WTC11 (cell line): ENCODE data around the gene GJE1.

Source experiments
- TF ChIP-seq, protein P1 (sequence below): fragments of 200-600 bp; IDR thresholded peaks from 2 replicates; pipeline ENCODE4 v1.8.0; 2022; ENCODE audit warnings: antibody characterized with exemption
- TF ChIP-seq, protein P2 (sequence below): sonication (generic); formaldehyde crosslinking; IDR thresholded peaks from 2 replicates; pipeline ENCODE4 v1.8.1; 2023; ENCODE audit warnings: mild to moderate bottlenecking, missing genetic modification reagents, borderline replicate concordance

DNA sequence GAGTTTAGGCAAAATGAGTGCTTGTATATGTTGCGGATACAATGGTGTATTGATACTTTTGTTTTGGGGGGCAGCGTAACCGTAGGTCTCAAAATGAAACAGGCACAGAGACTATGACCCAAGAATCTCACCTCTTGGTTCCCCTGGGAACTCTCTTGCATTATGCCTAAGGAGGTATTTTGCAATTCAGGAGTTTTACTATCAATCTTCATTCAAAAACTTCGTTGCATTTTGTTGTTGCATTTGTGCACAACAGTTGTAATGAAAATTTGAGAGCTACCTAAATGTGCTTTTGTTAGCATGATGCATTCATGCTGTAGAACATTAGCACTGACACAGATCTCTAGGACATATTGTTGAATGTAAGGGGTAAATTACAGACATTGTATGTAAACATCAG, 32.5 kb downstream of the GJE1 start:
- TF ChIP-seq, protein P1, sequence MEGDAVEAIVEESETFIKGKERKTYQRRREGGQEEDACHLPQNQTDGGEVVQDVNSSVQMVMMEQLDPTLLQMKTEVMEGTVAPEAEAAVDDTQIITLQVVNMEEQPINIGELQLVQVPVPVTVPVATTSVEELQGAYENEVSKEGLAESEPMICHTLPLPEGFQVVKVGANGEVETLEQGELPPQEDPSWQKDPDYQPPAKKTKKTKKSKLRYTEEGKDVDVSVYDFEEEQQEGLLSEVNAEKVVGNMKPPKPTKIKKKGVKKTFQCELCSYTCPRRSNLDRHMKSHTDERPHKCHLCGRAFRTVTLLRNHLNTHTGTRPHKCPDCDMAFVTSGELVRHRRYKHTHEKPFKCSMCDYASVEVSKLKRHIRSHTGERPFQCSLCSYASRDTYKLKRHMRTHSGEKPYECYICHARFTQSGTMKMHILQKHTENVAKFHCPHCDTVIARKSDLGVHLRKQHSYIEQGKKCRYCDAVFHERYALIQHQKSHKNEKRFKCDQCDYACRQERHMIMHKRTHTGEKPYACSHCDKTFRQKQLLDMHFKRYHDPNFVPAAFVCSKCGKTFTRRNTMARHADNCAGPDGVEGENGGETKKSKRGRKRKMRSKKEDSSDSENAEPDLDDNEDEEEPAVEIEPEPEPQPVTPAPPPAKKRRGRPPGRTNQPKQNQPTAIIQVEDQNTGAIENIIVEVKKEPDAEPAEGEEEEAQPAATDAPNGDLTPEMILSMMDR: no peak
- TF ChIP-seq, protein P2, sequence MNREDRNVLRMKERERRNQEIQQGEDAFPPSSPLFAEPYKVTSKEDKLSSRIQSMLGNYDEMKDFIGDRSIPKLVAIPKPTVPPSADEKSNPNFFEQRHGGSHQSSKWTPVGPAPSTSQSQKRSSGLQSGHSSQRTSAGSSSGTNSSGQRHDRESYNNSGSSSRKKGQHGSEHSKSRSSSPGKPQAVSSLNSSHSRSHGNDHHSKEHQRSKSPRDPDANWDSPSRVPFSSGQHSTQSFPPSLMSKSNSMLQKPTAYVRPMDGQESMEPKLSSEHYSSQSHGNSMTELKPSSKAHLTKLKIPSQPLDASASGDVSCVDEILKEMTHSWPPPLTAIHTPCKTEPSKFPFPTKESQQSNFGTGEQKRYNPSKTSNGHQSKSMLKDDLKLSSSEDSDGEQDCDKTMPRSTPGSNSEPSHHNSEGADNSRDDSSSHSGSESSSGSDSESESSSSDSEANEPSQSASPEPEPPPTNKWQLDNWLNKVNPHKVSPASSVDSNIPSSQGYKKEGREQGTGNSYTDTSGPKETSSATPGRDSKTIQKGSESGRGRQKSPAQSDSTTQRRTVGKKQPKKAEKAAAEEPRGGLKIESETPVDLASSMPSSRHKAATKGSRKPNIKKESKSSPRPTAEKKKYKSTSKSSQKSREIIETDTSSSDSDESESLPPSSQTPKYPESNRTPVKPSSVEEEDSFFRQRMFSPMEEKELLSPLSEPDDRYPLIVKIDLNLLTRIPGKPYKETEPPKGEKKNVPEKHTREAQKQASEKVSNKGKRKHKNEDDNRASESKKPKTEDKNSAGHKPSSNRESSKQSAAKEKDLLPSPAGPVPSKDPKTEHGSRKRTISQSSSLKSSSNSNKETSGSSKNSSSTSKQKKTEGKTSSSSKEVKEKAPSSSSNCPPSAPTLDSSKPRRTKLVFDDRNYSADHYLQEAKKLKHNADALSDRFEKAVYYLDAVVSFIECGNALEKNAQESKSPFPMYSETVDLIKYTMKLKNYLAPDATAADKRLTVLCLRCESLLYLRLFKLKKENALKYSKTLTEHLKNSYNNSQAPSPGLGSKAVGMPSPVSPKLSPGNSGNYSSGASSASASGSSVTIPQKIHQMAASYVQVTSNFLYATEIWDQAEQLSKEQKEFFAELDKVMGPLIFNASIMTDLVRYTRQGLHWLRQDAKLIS (CRISPR knock-in tag): no peak
